WTC11 (cell line): ENCODE measurements around the gene TOPAZ1. TPM values are rescaled to one million over a fixed set of nuclear protein-coding genes. Genes with fewer than 3 reads are reported as not detected.

Experiments used
- ATAC-seq: fragments of 200-7000 bp; cut with Tn5 transposase; 2 replicates; pipeline ENCODE4 v1.10.0; 2021; ENCODE audit warnings: mild to moderate bottlenecking, moderate library complexity
- Bru-seq: library from RNA; stranded (reverse); fragments of 400-500 nt; gene quantifications from one replicate; lab custom pipeline; 2021; lab: Mats Ljungman, UMichigan
- CTCF ChIA-PET: fragments of 300-600 bp; sonication (Branson Sonifier 250); formaldehyde crosslinking; loops from one replicate; lab custom pipeline; 2021; ENCODE audit warnings: antibody characterized with exemption; lab: Charles Lee
- POLR2A ChIA-PET: fragments of 350-600 bp; sonication (Branson Sonifier 250); formaldehyde crosslinking; loops from one replicate; lab custom pipeline; 2021; ENCODE audit warnings: antibody characterized with exemption; lab: Charles Lee
- DNase-seq: peaks from one replicate; pipeline ENCODE4 v3.0.0; 2021; ENCODE audit warnings: low spot score
- H3K27ac Mint-ChIP-seq: 2 replicates; pipeline ENCODE4 v1.8.0; 2021; ENCODE audit warnings: mixed read lengths
- H3K27me3 Mint-ChIP-seq: 2 replicates; pipeline ENCODE4 v1.8.0; 2021; ENCODE audit warnings: low read depth, mild to moderate bottlenecking, moderate library complexity, mixed read lengths
- H3K36me3 Mint-ChIP-seq: 2 replicates; pipeline ENCODE4 v1.8.0; 2021; ENCODE audit warnings: mixed read lengths
- H3K4me1 Mint-ChIP-seq: 2 replicates; pipeline ENCODE4 v1.8.0; 2022; ENCODE audit warnings: mixed read lengths
- H3K4me3 Mint-ChIP-seq: 2 replicates; pipeline ENCODE4 v1.8.0; 2021; ENCODE audit warnings: mild to moderate bottlenecking, moderate library complexity, mixed read lengths
- H3K9me3 Mint-ChIP-seq: 2 replicates; pipeline ENCODE4 v1.8.0; 2021; ENCODE audit warnings: mixed read lengths
- CDX4 ChIP-seq: fragments of 250-450 bp; sonication (Bioruptor Pico); IDR thresholded peaks from 2 replicates; pipeline ENCODE4 v1.9.0; 2021; ENCODE audit warnings: moderate library complexity, mild to moderate bottlenecking, inconsistent platforms, borderline replicate concordance
- CREB1 ChIP-seq: sonication (generic); formaldehyde crosslinking; IDR thresholded peaks from 2 replicates; pipeline ENCODE4 v1.8.0; 2023; ENCODE audit warnings: mild to moderate bottlenecking, missing genetic modification reagents
- CREM ChIP-seq: sonication (generic); formaldehyde crosslinking; IDR thresholded peaks from 2 replicates; pipeline ENCODE4 v1.8.1; 2022; ENCODE audit warnings: mild to moderate bottlenecking, missing genetic modification reagents, moderate library complexity
- ELF4 ChIP-seq: sonication (generic); formaldehyde crosslinking; IDR thresholded peaks from 2 replicates; pipeline ENCODE4 v1.8.1; 2022; ENCODE audit warnings: low read depth, mild to moderate bottlenecking, moderate library complexity, missing genetic modification reagents
- GRHL2 ChIP-seq: fragments of 250-450 bp; sonication (Bioruptor Pico); IDR thresholded peaks from 2 replicates; pipeline ENCODE4 v1.8.0; 2022; ENCODE audit warnings: mild to moderate bottlenecking, moderate library complexity; ENCODE audit not compliant: insufficient replicate concordance, severe bottlenecking
- MXD4 ChIP-seq: fragments of 250-450 bp; sonication (Bioruptor Pico); IDR thresholded peaks from 2 replicates; pipeline ENCODE4 v1.8.0; 2021; ENCODE audit warnings: mild to moderate bottlenecking, moderate library complexity, borderline replicate concordance
- MYBL2 ChIP-seq: sonication (generic); formaldehyde crosslinking; IDR thresholded peaks from 2 replicates; pipeline ENCODE4 v1.8.1; 2023; ENCODE audit warnings: mild to moderate bottlenecking, moderate library complexity, missing genetic modification reagents
- PRDM15 ChIP-seq: sonication (generic); formaldehyde crosslinking; IDR thresholded peaks from 2 replicates; pipeline ENCODE4 v1.8.0; 2022; ENCODE audit warnings: missing genetic modification reagents
- PRRX2 ChIP-seq: fragments of 250-450 bp; sonication (Bioruptor Pico); IDR thresholded peaks from 2 replicates; pipeline ENCODE4 v1.8.0; 2021; ENCODE audit warnings: mild to moderate bottlenecking
- SP1 ChIP-seq: sonication (generic); formaldehyde crosslinking; conservative IDR thresholded peaks from 2 replicates; pipeline ENCODE4 v1.8.1; 2022; ENCODE audit warnings: missing genetic modification reagents
- ZBTB21 ChIP-seq: sonication (generic); formaldehyde crosslinking; IDR thresholded peaks from 2 replicates; pipeline ENCODE4 v1.8.1; 2023; ENCODE audit warnings: mild to moderate bottlenecking, missing genetic modification reagents, borderline replicate concordance
- ZMAT4 ChIP-seq: fragments of 250-450 bp; sonication (Bioruptor Pico); IDR thresholded peaks from 2 replicates; pipeline ENCODE4 v1.9.0; 2021; ENCODE audit warnings: mild to moderate bottlenecking
- long read RNA-seq, 3 experiments: library from RNA in 1 of 3; library from capped mRNA in 1 of 3; library from polyadenylated mRNA in 1 of 3; unstranded in 2 of 3; stranded (forward) in 1 of 3; transcript quantifications; one replicate each; pipeline ENCODE4 v2.0.0, GENCODE V29; 2021
- total RNA-seq: library from RNA; stranded (reverse); gene quantifications from 3 replicates; pipeline ENCODE4 v1.2.3, GENCODE V29; 2021
- TF ChIP-seq, protein P1 (sequence below): fragments of 250-450 bp; sonication (Bioruptor Pico); IDR thresholded peaks from 2 replicates; pipeline ENCODE4 v1.9.0; 2021; ENCODE audit warnings: mild to moderate bottlenecking, borderline replicate concordance
- TF ChIP-seq, protein P2 (sequence below): fragments of 200-600 bp; IDR thresholded peaks from 2 replicates; pipeline ENCODE4 v1.8.0; 2022; ENCODE audit warnings: antibody characterized with exemption

TOPAZ1 gene
- total RNA-seq (not detected in 3 replicates), Bru-seq, nascent RNA (percentile 1 among the genes with signal in this experiment)
- long read RNA-seq, experiment 1: 0 reads
- long read RNA-seq, experiment 2: 0 reads
- long read RNA-seq, experiment 3: 0 reads

- no peak for ATAC-seq
- TF ChIP-seq, protein P1, sequence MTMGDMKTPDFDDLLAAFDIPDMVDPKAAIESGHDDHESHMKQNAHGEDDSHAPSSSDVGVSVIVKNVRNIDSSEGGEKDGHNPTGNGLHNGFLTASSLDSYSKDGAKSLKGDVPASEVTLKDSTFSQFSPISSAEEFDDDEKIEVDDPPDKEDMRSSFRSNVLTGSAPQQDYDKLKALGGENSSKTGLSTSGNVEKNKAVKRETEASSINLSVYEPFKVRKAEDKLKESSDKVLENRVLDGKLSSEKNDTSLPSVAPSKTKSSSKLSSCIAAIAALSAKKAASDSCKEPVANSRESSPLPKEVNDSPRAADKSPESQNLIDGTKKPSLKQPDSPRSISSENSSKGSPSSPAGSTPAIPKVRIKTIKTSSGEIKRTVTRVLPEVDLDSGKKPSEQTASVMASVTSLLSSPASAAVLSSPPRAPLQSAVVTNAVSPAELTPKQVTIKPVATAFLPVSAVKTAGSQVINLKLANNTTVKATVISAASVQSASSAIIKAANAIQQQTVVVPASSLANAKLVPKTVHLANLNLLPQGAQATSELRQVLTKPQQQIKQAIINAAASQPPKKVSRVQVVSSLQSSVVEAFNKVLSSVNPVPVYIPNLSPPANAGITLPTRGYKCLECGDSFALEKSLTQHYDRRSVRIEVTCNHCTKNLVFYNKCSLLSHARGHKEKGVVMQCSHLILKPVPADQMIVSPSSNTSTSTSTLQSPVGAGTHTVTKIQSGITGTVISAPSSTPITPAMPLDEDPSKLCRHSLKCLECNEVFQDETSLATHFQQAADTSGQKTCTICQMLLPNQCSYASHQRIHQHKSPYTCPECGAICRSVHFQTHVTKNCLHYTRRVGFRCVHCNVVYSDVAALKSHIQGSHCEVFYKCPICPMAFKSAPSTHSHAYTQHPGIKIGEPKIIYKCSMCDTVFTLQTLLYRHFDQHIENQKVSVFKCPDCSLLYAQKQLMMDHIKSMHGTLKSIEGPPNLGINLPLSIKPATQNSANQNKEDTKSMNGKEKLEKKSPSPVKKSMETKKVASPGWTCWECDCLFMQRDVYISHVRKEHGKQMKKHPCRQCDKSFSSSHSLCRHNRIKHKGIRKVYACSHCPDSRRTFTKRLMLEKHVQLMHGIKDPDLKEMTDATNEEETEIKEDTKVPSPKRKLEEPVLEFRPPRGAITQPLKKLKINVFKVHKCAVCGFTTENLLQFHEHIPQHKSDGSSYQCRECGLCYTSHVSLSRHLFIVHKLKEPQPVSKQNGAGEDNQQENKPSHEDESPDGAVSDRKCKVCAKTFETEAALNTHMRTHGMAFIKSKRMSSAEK (CRISPR knock-in tag): no peak
- no peak for TF ChIP-seq MXD4
- H3K27me3 Mint-ChIP-seq: peaks cover 5% of the 10 kb centered on the region
- no peaks in the 10 kb centered on the region for H3K4me1 Mint-ChIP-seq
- CTCF ChIA-PET: no interaction called here
- POLR2A ChIA-PET: no interaction called here
- H3K27ac Mint-ChIP-seq: no peak within 1 kb of the TSS
- H3K36me3 Mint-ChIP-seq: no peaks in the 10 kb centered on the region
- no peak within 1 kb of the TSS for H3K4me3 Mint-ChIP-seq
- DNase-seq: no peak
- 0 out of 2 replicates have a peak, but pooled peaks cover 5% of the 10 kb centered on the region for H3K9me3 Mint-ChIP-seq
Measured at GRCh38 chr3:44241706-44242105, at the start of gene TOPAZ1. Gene TOPAZ1 (plus strand): TSS chr3:44241886. CDS start chr3:44242054, 168 bp downstream.

GRCh38 chr3:44198284-44199269, 43.1 kb upstream of the TOPAZ1 start:
- no peaks in the 10 kb centered on the region for H3K4me1 Mint-ChIP-seq
- CTCF ChIA-PET: interaction anchor here (0.6 to 1.6 kb wide), 21 partner anchors 9 to 662 kb away, joined by 3 to 12 read pairs (median 3); no protein-coding TSS in a partner anchor
- peak; percentile 95 for ATAC-seq

DNA sequence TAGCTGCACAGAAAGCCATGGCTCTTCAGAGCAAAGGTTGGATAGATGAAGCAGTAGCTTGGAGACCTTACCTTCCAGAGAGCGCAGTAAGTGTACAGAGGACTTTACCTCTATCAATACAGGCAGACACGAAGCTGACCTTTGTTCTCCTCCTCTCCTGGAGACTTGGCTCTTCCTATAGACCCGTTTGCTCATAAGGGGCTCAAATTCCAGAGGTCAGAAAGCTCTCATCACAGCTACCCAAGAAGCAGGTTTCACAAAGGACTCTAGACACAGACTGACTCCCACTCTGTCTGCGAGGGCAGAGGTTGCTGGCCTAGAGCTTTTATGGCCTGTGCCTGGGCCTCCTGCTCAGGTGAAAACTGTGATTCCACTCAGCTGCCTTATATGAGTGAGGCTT, 35.4 kb upstream of the TOPAZ1 start:
- no peak overlapping the region for H3K4me3 Mint-ChIP-seq

More at GRCh38 chr3:44198284-44199269, 43.1 kb upstream of the TOPAZ1 start:
- Mint-ChIP-seq H3K36me3 (no peaks in the 10 kb centered on the region), H3K27me3 (no peaks in the 10 kb centered on the region), H3K9me3 (peaks cover 6% of the 10 kb centered on the region), H3K27ac (no peak overlapping the region), H3K4me3 (no peak overlapping the region)
- TF ChIP-seq, protein P2, sequence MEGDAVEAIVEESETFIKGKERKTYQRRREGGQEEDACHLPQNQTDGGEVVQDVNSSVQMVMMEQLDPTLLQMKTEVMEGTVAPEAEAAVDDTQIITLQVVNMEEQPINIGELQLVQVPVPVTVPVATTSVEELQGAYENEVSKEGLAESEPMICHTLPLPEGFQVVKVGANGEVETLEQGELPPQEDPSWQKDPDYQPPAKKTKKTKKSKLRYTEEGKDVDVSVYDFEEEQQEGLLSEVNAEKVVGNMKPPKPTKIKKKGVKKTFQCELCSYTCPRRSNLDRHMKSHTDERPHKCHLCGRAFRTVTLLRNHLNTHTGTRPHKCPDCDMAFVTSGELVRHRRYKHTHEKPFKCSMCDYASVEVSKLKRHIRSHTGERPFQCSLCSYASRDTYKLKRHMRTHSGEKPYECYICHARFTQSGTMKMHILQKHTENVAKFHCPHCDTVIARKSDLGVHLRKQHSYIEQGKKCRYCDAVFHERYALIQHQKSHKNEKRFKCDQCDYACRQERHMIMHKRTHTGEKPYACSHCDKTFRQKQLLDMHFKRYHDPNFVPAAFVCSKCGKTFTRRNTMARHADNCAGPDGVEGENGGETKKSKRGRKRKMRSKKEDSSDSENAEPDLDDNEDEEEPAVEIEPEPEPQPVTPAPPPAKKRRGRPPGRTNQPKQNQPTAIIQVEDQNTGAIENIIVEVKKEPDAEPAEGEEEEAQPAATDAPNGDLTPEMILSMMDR: peak; percentile 59
- TF ChIP-seq ZMAT4 (no peak), MXD4 (no peak)
- DNase-seq: peak; percentile 77
- POLR2A ChIA-PET: interaction anchor here (0.6 kb wide), 1 partner anchor 1243 kb away, joined by 3 read pairs; no protein-coding TSS in a partner anchor

GRCh38 chr3:44206862-44207652, 34.6 kb upstream of the TOPAZ1 start:
- H3K27ac Mint-ChIP-seq: no peak overlapping the region
- CTCF ChIA-PET: interaction anchor here (1.0 to 1.3 kb wide), 2 partner anchors 8 to 438 kb away, joined by 3 read pairs; no protein-coding TSS in a partner anchor
- DNase-seq: no peak
- POLR2A ChIA-PET: interaction anchor here (0.6 kb wide), 1 partner anchor 10 kb away, joined by 6 read pairs; no protein-coding TSS in a partner anchor
- H3K4me1 Mint-ChIP-seq: no peaks in the 10 kb centered on the region
- no peaks in the 10 kb centered on the region for H3K9me3 Mint-ChIP-seq
- H3K4me3 Mint-ChIP-seq: no peak overlapping the region
- peaks cover 2% of the 10 kb centered on the region for H3K27me3 Mint-ChIP-seq
- no peaks in the 10 kb centered on the region for H3K36me3 Mint-ChIP-seq
- ATAC-seq: no peak
- no peak for TF ChIP-seq ELF4 (CRISPR knock-in tag)
- no peak for TF ChIP-seq CDX4 (CRISPR knock-in tag)
- no peak for TF ChIP-seq MXD4
- no peak for TF ChIP-seq PRRX2
- no peak for TF ChIP-seq CREM
- TF ChIP-seq PRDM15 (CRISPR knock-in tag): no peak

More for the DNA sequence above, 35.4 kb upstream of the TOPAZ1 start:
- DNase-seq: no peak
- H3K27ac Mint-ChIP-seq: no peak overlapping the region
- H3K36me3 Mint-ChIP-seq: no peaks in the 10 kb centered on the region
- H3K4me1 Mint-ChIP-seq: no peaks in the 10 kb centered on the region
- ChIA-PET CTCF (interaction anchor here (1.3 kb wide), 1 partner anchor 437 kb away, joined by 3 read pairs; no protein-coding TSS in a partner anchor), POLR2A (no interaction called here)
- H3K9me3 Mint-ChIP-seq: no peaks in the 10 kb centered on the region
- ATAC-seq: no peak
- peaks cover 2% of the 10 kb centered on the region for H3K27me3 Mint-ChIP-seq
- TF ChIP-seq CREB1 (CRISPR knock-in tag): no peak
- no peak for TF ChIP-seq MYBL2
- TF ChIP-seq ZBTB21 (CRISPR knock-in tag): no peak
- TF ChIP-seq SP1 (CRISPR knock-in tag): no peak
- no peak for TF ChIP-seq GRHL2
